GM12878 (cell line): ENCODE measurements around the gene GTF2A1. TPM values are rescaled to one million over a fixed set of nuclear protein-coding genes. Genes with fewer than 3 reads are reported as not detected.

Source experiments
- ATAC-seq: fragments of 200-7000 bp; cut with Tn5 transposase; 3 replicates; pipeline ENCODE4 v1.9.1; 2020; ENCODE audit warnings: mild to moderate bottlenecking, moderate library complexity
- BruUV-seq: library from RNA; stranded (reverse); fragments of 400-500 nt; replicated peaks from 2 replicates; lab custom pipeline; 2021; lab: Mats Ljungman, UMichigan
- CTCF ChIA-PET: fragments of 300-600 bp; sonication (Branson Sonifier 250); formaldehyde crosslinking; extraction: SDS; loops from one replicate; lab custom pipeline; 2021; ENCODE audit warnings: inconsistent platforms; lab: Yijun Ruan, JAX
- POLR2A ChIA-PET: fragments of 350-600 bp; formaldehyde crosslinking; extraction: SDS; loops from one replicate; lab custom pipeline; 2021; ENCODE audit warnings: inconsistent platforms; lab: Charles Lee
- RAD21 ChIA-PET: fragments of 300-600 bp; sonication (Branson Sonifier 250); formaldehyde crosslinking; loops from one replicate; lab custom pipeline; 2023; ENCODE audit warnings: antibody characterized with exemption; ENCODE audit not compliant: unreplicated experiment; lab: Charles Lee
- SMC1A ChIA-PET: fragments of 300-600 bp; sonication (Branson Sonifier 250); formaldehyde crosslinking; loops from one replicate; lab custom pipeline; 2023; ENCODE audit not compliant: unreplicated experiment, uncharacterized antibody; lab: Charles Lee
- DNase-seq: peaks from one replicate; pipeline ENCODE4 v3.0.0-alpha.2; 2011; ENCODE audit warnings: low read depth, low spot score
- FAIRE-seq: peaks from 3 replicates; lab custom pipeline; 2011; peaks lifted over from hg19 to GRCh38; lab: Jason Lieb, UNC
- H2AFZ ChIP-seq: 2 replicates; pipeline ENCODE4 v1.6.0; 2011; ENCODE audit warnings: low read depth, low read length, control low read depth; ENCODE audit not compliant: control insufficient read depth
- H3K27ac ChIP-seq: 2 replicates; pipeline ENCODE4 v1.5.1; 2011; ENCODE audit warnings: control low read depth; ENCODE audit not compliant: control insufficient read depth, insufficient read depth
- H3K27me3 ChIP-seq, 2 experiments: replicated peaks in 1 of 2; 2 replicates each; pipeline versions ENCODE4 v1.6.0 to v1.6.1; 2011; ENCODE audit warnings: low read length in 1 of 2; ENCODE audit not compliant: control insufficient read depth in 2 of 2, insufficient read depth in 2 of 2
- H3K36me3 ChIP-seq, 2 experiments: 2 replicates each; pipeline ENCODE4 v1.5.1; 2011; ENCODE audit warnings: low read length in 1 of 2; ENCODE audit not compliant: control insufficient read depth in 2 of 2, insufficient read depth in 2 of 2
- H3K4me1 ChIP-seq: 2 replicates; pipeline ENCODE4 v1.6.1; 2011; ENCODE audit warnings: mild to moderate bottlenecking, low read length, moderate library complexity, mixed read lengths; ENCODE audit not compliant: control insufficient read depth, insufficient read depth
- H3K4me2 ChIP-seq: 2 replicates; pipeline ENCODE4 v1.6.0; 2011; ENCODE audit warnings: control low read depth; ENCODE audit not compliant: control insufficient read depth, insufficient read depth
- H3K4me3 ChIP-seq: fragments of 200-600 bp; sonication (generic); 2 replicates; pipeline ENCODE4 v1.5.1; 2016
- H3K79me2 ChIP-seq: 2 replicates; pipeline ENCODE4 v1.6.0; 2011; ENCODE audit warnings: low read length; ENCODE audit not compliant: control insufficient read depth, insufficient read depth
- H3K9ac ChIP-seq: 2 replicates; pipeline ENCODE4 v1.8.0; 2011; ENCODE audit warnings: low read length, control low read depth, mixed read lengths; ENCODE audit not compliant: control insufficient read depth, insufficient read depth
- H3K9me3 ChIP-seq: replicated peaks from 3 replicates; pipeline ENCODE4 v1.5.1; 2011; ENCODE audit warnings: mild to moderate bottlenecking, low read length; ENCODE audit not compliant: control insufficient read depth, insufficient read depth
- H4K20me1 ChIP-seq: 2 replicates; pipeline ENCODE4 v1.6.0; 2011; ENCODE audit not compliant: control insufficient read depth, insufficient read depth
- EP300 ChIP-seq, 2 experiments: fragments of 150-350 bp in 1 of 2; IDR thresholded peaks; 2 replicates each; pipeline ENCODE4 v1.6.1; 2011 to 2012; ENCODE audit warnings: low read depth in 2 of 2, low read length in 2 of 2, borderline replicate concordance in 1 of 2, improper control_type of control experiment in 1 of 2, inconsistent platforms in 1 of 2; ENCODE audit not compliant: control insufficient read depth in 1 of 2
- FOS ChIP-seq: IDR thresholded peaks from 3 replicates; pipeline ENCODE4 v1.6.1; 2011; ENCODE audit warnings: borderline replicate concordance; ENCODE audit not compliant: insufficient read length; ENCODE audit errors: extremely low read depth
- IRF3 ChIP-seq: fragments of 450-650 bp; IDR thresholded peaks from 2 replicates; pipeline ENCODE4 v1.6.1; 2014; ENCODE audit warnings: mild to moderate bottlenecking
- NBN ChIP-seq: fragments of 450-650 bp; IDR thresholded peaks from 2 replicates; pipeline ENCODE4 v1.6.1; 2016
- NFXL1 ChIP-seq: fragments of 450-650 bp; IDR thresholded peaks from 2 replicates; pipeline ENCODE4 v1.6.1; 2017; ENCODE audit warnings: antibody characterized with exemption, mild to moderate bottlenecking, borderline replicate concordance
- PAX8 ChIP-seq: fragments of 450-650 bp; IDR thresholded peaks from 2 replicates; pipeline ENCODE4 v1.6.1; 2017; ENCODE audit warnings: mild to moderate bottlenecking, moderate library complexity
- PKNOX1 ChIP-seq: fragments of 450-650 bp; IDR thresholded peaks from 2 replicates; pipeline ENCODE4 v1.6.1; 2016; ENCODE audit warnings: mild to moderate bottlenecking
- POLR2AphosphoS5 ChIP-seq: IDR thresholded peaks from 2 replicates; pipeline ENCODE4 v1.6.1; 2011; ENCODE audit warnings: mild to moderate bottlenecking, low read length, inconsistent platforms
- RFX5 ChIP-seq: IDR thresholded peaks from 2 replicates; pipeline ENCODE4 v1.6.1; 2011; ENCODE audit warnings: low read depth, low read length, improper control_type of control experiment
- STAT1 ChIP-seq: fragments of 450-650 bp; conservative IDR thresholded peaks from 2 replicates; pipeline ENCODE4 v1.6.1; 2014; ENCODE audit warnings: antibody characterized with exemption, mild to moderate bottlenecking
- SUZ12 ChIP-seq: fragments of 200-600 bp; sonication (generic); IDR thresholded peaks from one replicate; pipeline ENCODE4 v1.6.1; 2018; ENCODE audit warnings: antibody characterized with exemption, mild to moderate bottlenecking; ENCODE audit not compliant: unreplicated experiment
- TARDBP ChIP-seq: IDR thresholded peaks from 2 replicates; pipeline ENCODE4 v1.6.1; 2016; ENCODE audit warnings: borderline replicate concordance
- ZBTB33 ChIP-seq: fragments of 450-650 bp; IDR thresholded peaks from 2 replicates; pipeline ENCODE4 v1.6.1; 2017; ENCODE audit warnings: mild to moderate bottlenecking
- WGBS: methylation state at CpG from one replicate; pipeline ENCODE4 v1.1.6; 2016; ENCODE audit warnings: low lambda C conversion rate; ENCODE audit not compliant: insufficient replicate concordance, insufficient coverage; ENCODE audit errors: missing lambda C conversion rate; 5-methylcytosine and 5-hydroxymethylcytosine counted together
- in situ Hi-C: fragments of 300-500 bp; cut with MboI; formaldehyde crosslinking; loops from 9 replicates; pipeline ENCODE4 v1.14.3; 2018; ENCODE audit warnings: mixed read lengths
- intact Hi-C: fragments of 100-400 bp; cut with micrococcal nuclease; formaldehyde crosslinking; loops from one replicate; pipeline ENCODE4 v1.14.2; 2022; ENCODE audit not compliant: unreplicated experiment
- polyA plus RNA-seq, 11 experiments: library from polyadenylated mRNA; depleted of rRNA in 4 of 11; unstranded in 6 of 11; stranded (reverse) in 5 of 11; fragments of >200 nt; fragmentation: Nextera tagmentation in 4 of 11; fragmentation: Illumina TruSeq in 1 of 11; extraction: Ambion mirVana in 4 of 11; extraction: Trizol in 1 of 11; gene quantifications; 1 replicate in 1 of 11; 2 replicates in 10 of 11; pipeline versions ENCODE4 v1.2.1 to v1.2.3, GENCODE V29; 2011 to 2016; ENCODE audit warnings: inconsistent platforms in 2 of 11, missing spikeins in 2 of 11, low read depth in 1 of 11
- total RNA-seq, 4 experiments: library from RNA; depleted of rRNA in 3 of 4; stranded (reverse); fragments of >200 nt in 3 of 4; fragmentation: Illumina TruSeq in 1 of 4; extraction: Trizol in 1 of 4; gene quantifications; 2 replicates each; pipeline versions ENCODE4 v1.2.1 to v1.2.3, GENCODE V29; 2013 to 2021
- TF ChIP-seq, protein P1 (sequence below): IDR thresholded peaks from 2 replicates; pipeline ENCODE4 v1.6.1; 2012; ENCODE audit warnings: low read depth, low read length, improper control_type of control experiment
- TF ChIP-seq, protein P2 (sequence below): fragments of 150-350 bp; IDR thresholded peaks from 2 replicates; pipeline ENCODE4 v1.6.1; 2014; ENCODE audit warnings: mild to moderate bottlenecking, low read depth, low read length

The GTF2A1 gene
- total and polyA plus RNA-seq, 10 of the 15 experiments (the other 5 are each of a cell fraction or from before 2014, with no cell fraction given) = 2.5 to 28.7 (median 14.9) TPM

GRCh38 chr14:81153187-81153586 is 67.6 kb downstream of the GTF2A1 start (continued):
- TF ChIP-seq, protein P1, sequence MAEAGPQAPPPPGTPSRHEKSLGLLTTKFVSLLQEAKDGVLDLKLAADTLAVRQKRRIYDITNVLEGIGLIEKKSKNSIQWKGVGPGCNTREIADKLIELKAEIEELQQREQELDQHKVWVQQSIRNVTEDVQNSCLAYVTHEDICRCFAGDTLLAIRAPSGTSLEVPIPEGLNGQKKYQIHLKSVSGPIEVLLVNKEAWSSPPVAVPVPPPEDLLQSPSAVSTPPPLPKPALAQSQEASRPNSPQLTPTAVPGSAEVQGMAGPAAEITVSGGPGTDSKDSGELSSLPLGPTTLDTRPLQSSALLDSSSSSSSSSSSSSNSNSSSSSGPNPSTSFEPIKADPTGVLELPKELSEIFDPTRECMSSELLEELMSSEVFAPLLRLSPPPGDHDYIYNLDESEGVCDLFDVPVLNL = no peak

- WGBS = 99% methylated on average over 4 of the region's 4 CpGs
- DNase-seq = no peak
- Histone ChIP-seq H3K4me2 (no peak overlapping the region), H3K4me1 (peaks cover 9% of the 10 kb centered on the region), H2AFZ (no peak overlapping the region), H3K9me3 (no peaks in the 10 kb centered on the region), H3K27ac (no peak overlapping the region), H3K79me2 (no peaks in the 10 kb centered on the region), H3K36me3 (no peaks in the 10 kb centered on the region), H3K4me3 (no peak overlapping the region), H4K20me1 (no peaks in the 10 kb centered on the region), H3K9ac (no peak overlapping the region), H3K27me3 (no peaks in the 10 kb centered on the region)
- POLR2A ChIA-PET = no interaction called here
- SMC1A ChIA-PET = no interaction called here
- in situ Hi-C loops (no loop called here), intact Hi-C loops (no loop called here)
- FAIRE-seq = no peak
- no TSS peak for BruUV-seq
- CTCF ChIA-PET = interaction anchor here (0.9 to 2.4 kb wide), 3 partner anchors 15 to 152 kb away, joined by 3 to 10 read pairs (median 3); no protein-coding TSS in a partner anchor
- ATAC-seq = no peak
- RAD21 ChIA-PET = no interaction called here
- TF ChIP-seq SUZ12 = no peak
- TF ChIP-seq PAX8 = no peak
- TF ChIP-seq, protein P1 = no peak
- TF ChIP-seq NBN = no peak
- TF ChIP-seq POLR2AphosphoS5 = no peak
- TF ChIP-seq, protein P2, sequence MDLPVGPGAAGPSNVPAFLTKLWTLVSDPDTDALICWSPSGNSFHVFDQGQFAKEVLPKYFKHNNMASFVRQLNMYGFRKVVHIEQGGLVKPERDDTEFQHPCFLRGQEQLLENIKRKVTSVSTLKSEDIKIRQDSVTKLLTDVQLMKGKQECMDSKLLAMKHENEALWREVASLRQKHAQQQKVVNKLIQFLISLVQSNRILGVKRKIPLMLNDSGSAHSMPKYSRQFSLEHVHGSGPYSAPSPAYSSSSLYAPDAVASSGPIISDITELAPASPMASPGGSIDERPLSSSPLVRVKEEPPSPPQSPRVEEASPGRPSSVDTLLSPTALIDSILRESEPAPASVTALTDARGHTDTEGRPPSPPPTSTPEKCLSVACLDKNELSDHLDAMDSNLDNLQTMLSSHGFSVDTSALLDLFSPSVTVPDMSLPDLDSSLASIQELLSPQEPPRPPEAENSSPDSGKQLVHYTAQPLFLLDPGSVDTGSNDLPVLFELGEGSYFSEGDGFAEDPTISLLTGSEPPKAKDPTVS = no peak
- TF ChIP-seq RFX5 = no peak
- TF ChIP-seq NFXL1 = no peak
- no peak for TF ChIP-seq STAT1
- TF ChIP-seq EP300 (IDR thresholded peaks at IDR 0.05; ENCODE audit: borderline replicate concordance in 1 of 2, control insufficient read depth in 1 of 2, low read depth in 2 of 2, low read length in 2 of 2) = no peak
- no peak for TF ChIP-seq TARDBP
- TF ChIP-seq IRF3 = no peak
- TF ChIP-seq FOS = no peak
- no peak for TF ChIP-seq PKNOX1
- TF ChIP-seq ZBTB33 = no peak
Measured at GRCh38 chr14:81148635-81149034, 72.1 kb downstream of the GTF2A1 start.
